CD14-positive monocyte (primary cell): ENCODE data around the gene SLX9. TPM values are rescaled to one million over a fixed set of nuclear protein-coding genes. Genes with fewer than 3 reads are reported as not detected.

Source experiments
- DNase-seq, 3 donors: peaks; one replicate each; pipeline ENCODE4 v3.0.0-alpha.2; 2011 to 2022
- H2AFZ ChIP-seq: 2 replicates; pipeline ENCODE4 v1.6.0; 2012; ENCODE audit warnings: mild to moderate bottlenecking, low read depth, low read length, inconsistent platforms; ENCODE audit not compliant: insufficient read depth, poor library complexity, severe bottlenecking
- H3K27ac ChIP-seq, 2 donors: 1 replicate in 1 of 2; 2 replicates in 1 of 2; pipeline ENCODE4 v1.5.1; 2012 to 2013; ENCODE audit warnings: low read length in 2 of 2, control low read depth in 1 of 2, inconsistent platforms in 1 of 2, low read depth in 1 of 2, mild to moderate bottlenecking in 1 of 2
- H3K27me3 ChIP-seq, 2 donors: one replicate each; pipeline versions ENCODE4 v1.6.0 to v1.6.1; 2011 to 2013; ENCODE audit warnings: low read length in 2 of 2; ENCODE audit not compliant: control insufficient read depth in 2 of 2, insufficient read depth in 2 of 2
- H3K36me3 ChIP-seq, 2 donors: replicated peaks in 1 of 2; 1 replicate in 1 of 2; 2 replicates in 1 of 2; pipeline versions ENCODE4 v1.5.1 to v1.6.1; 2012 to 2013; ENCODE audit warnings: low read length in 2 of 2, control low read depth in 1 of 2, inconsistent platforms in 1 of 2, mild to moderate bottlenecking in 1 of 2; ENCODE audit not compliant: insufficient read depth in 2 of 2, control insufficient read depth in 1 of 2
- H3K4me1 ChIP-seq, 2 donors: 1 replicate in 1 of 2; 2 replicates in 1 of 2; pipeline versions ENCODE4 v1.5.1 to v1.6.1; 2012 to 2013; ENCODE audit warnings: low read length in 2 of 2, control low read depth in 1 of 2, inconsistent platforms in 1 of 2, mild to moderate bottlenecking in 1 of 2, moderate library complexity in 1 of 2; ENCODE audit not compliant: insufficient read depth in 2 of 2, control insufficient read depth in 1 of 2
- H3K4me2 ChIP-seq: replicated peaks from 2 replicates; pipeline ENCODE3; 2012; ENCODE audit warnings: low read length, moderate library complexity, mild to moderate bottlenecking; ENCODE audit not compliant: poor library complexity, severe bottlenecking; ENCODE audit errors: extremely low read depth
- H3K4me3 ChIP-seq, 3 experiments: fragments of 200-600 bp in 1 of 3; sonication (generic) in 1 of 3; replicated peaks in 1 of 3; 1 replicate in 2 of 3; 2 replicates in 1 of 3; pipeline ENCODE4 v1.5.1; 2011 to 2013; ENCODE audit warnings: low read length in 3 of 3, mild to moderate bottlenecking in 3 of 3, control low read depth in 2 of 3, low read depth in 2 of 3, inconsistent platforms in 1 of 3, moderate library complexity in 1 of 3
- H3K79me2 ChIP-seq: 2 replicates; pipeline ENCODE4 v1.6.0; 2012; ENCODE audit warnings: mild to moderate bottlenecking, control low read depth, inconsistent platforms, low read length, moderate library complexity; ENCODE audit not compliant: insufficient read depth
- H3K9ac ChIP-seq: 2 replicates; pipeline ENCODE4 v1.6.0; 2017; ENCODE audit warnings: low read length, mild to moderate bottlenecking; ENCODE audit not compliant: insufficient read depth, poor library complexity, severe bottlenecking
- H3K9me3 ChIP-seq, 2 donors: replicated peaks in 1 of 2; 1 replicate in 1 of 2; 2 replicates in 1 of 2; pipeline versions ENCODE4 v1.5.1 to v1.6.1; 2012 to 2013; ENCODE audit warnings: low read length in 2 of 2, control low read depth in 1 of 2; ENCODE audit not compliant: control insufficient read depth in 1 of 2, insufficient read depth in 1 of 2
- H4K20me1 ChIP-seq: 2 replicates; pipeline ENCODE4 v1.6.0; 2012; ENCODE audit warnings: mild to moderate bottlenecking, low read length, control low read depth, moderate library complexity; ENCODE audit not compliant: insufficient read depth
- H3K27ac Mint-ChIP-seq, 7 donors: one replicate each; pipeline ENCODE4 v1.8.0; 2020; ENCODE audit warnings: mild to moderate bottlenecking in 7 of 7, mixed read lengths in 7 of 7, moderate library complexity in 6 of 7, inconsistent platforms in 2 of 7
- H3K27me3 Mint-ChIP-seq, 3 donors: one replicate each; pipeline ENCODE4 v1.8.0; 2021 to 2022; ENCODE audit warnings: low read depth in 3 of 3, mild to moderate bottlenecking in 3 of 3, mixed read lengths in 3 of 3, moderate library complexity in 3 of 3, inconsistent platforms in 1 of 3
- H3K36me3 Mint-ChIP-seq, 2 donors: one replicate each; pipeline ENCODE4 v1.8.0; 2020; ENCODE audit warnings: mixed read lengths in 2 of 2, inconsistent platforms in 1 of 2, mild to moderate bottlenecking in 1 of 2
- H3K4me1 Mint-ChIP-seq: one replicate; pipeline ENCODE4 v1.8.0; 2020; ENCODE audit warnings: mild to moderate bottlenecking, mixed read lengths
- H3K4me3 Mint-ChIP-seq, 2 donors: one replicate each; pipeline ENCODE4 v1.8.0; 2020; ENCODE audit warnings: mild to moderate bottlenecking in 2 of 2, mixed read lengths in 2 of 2, moderate library complexity in 1 of 2
- H3K9me3 Mint-ChIP-seq, 7 donors: one replicate each; pipeline ENCODE4 v1.8.0; 2020 to 2022; ENCODE audit warnings: mixed read lengths in 7 of 7, mild to moderate bottlenecking in 6 of 7, moderate library complexity in 6 of 7, inconsistent platforms in 2 of 7
- WGBS: methylation state at CpG from one replicate; pipeline ENCODE4 v1.1.5; 2013; ENCODE audit warnings: missing lambda C conversion rate; ENCODE audit not compliant: insufficient coverage; 5-methylcytosine and 5-hydroxymethylcytosine counted together
- intact Hi-C, 2 donors: fragments of 100-400 bp; cut with micrococcal nuclease; formaldehyde crosslinking; loops; one replicate each; pipeline versions ENCODE4 v1.15.0 to v1.15.1; 2023
- polyA plus RNA-seq, 3 donors: library from polyadenylated mRNA; depleted of rRNA in 1 of 3; unstranded in 2 of 3; stranded (reverse) in 1 of 3; fragments of 300-500 nt in 2 of 3; fragments of >200 nt in 1 of 3; fragmentation: Illumina TruSeq in 2 of 3; gene quantifications; 1 replicate in 2 of 3; 2 replicates in 1 of 3; pipeline ENCODE4 v1.2.3, GENCODE V29; 2012 to 2021
- TF ChIP-seq, protein P1 (sequence below): fragments of 200-600 bp; IDR thresholded peaks from one replicate; pipeline ENCODE4 v1.8.0; 2022; ENCODE audit warnings: antibody characterized with exemption, mild to moderate bottlenecking

Gene SLX9
- polyA plus RNA-seq, 3 donors: 7.5 to 9.0 (median 9.0) TPM

DNA sequence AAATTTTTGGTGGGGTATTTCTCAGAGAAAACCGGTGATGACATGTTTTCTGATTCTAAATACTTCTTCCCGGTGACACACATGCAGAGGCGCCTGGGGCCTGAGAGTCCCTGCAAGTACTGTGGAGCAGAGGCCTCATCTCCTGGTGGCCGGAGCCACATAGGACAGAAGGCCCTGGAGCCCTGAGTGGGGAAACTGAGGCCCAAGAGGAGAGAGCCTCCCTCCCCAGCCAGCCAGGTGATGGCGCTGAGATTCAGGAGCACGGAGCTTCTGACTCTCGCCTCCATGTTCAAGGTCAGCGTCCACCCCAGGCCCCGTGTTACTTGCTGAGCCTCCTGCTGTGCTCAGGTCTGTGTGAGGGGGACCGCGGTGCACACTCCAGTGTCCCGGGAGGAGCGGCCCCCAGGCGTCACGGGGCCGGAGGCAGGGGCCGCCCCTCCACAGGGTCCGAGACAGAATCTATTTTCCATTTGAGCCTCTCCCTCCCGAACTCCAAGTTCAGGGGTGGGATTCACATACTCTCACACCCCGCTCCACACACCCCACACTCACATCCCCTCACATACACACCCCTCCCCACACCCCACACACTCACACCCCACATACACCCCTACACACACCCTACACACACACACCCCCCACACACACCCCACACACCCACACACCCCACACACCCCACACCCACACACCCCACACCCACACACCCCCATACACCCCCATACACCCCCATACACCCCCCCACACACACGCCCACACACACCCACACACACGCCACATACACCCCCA is 43.8 kb downstream of the SLX9 start:
- 91% methylated on average over 16 of the region's 22 CpGs for whole genome bisulfite sequencing
- no peak overlapping the region for H3K27ac ChIP-seq
- H3K27me3 ChIP-seq: no peaks in the 10 kb centered on the region
- Mint-ChIP-seq H3K36me3 (peaks cover 0 to 6% of the 10 kb centered on the region in 2 donors), H3K27me3 (peaks cover 1 to 7% (median 3%) of the 10 kb centered on the region in 3 donors), H3K4me3 (no peak overlapping the region), H3K9me3 (peaks cover 0 to 1% (median 0%) of the 10 kb centered on the region in 7 donors), H3K27ac (peak overlapping the region in 1 of 7 donors; percentile 21), H3K4me1 (no peaks in the 10 kb centered on the region)
- no peaks in the 10 kb centered on the region for H3K79me2 ChIP-seq
- no peaks in the 10 kb centered on the region for H3K36me3 ChIP-seq
- no peak overlapping the region for H3K4me3 ChIP-seq
- intact Hi-C loops: no loop called here
- no peaks in the 10 kb centered on the region for H3K9me3 ChIP-seq
- no peak overlapping the region for H3K9ac ChIP-seq
- H3K4me1 ChIP-seq: no peaks in the 10 kb centered on the region
- DNase-seq: peak in 1 of 3 donors; percentile 2
- H3K4me2 ChIP-seq: no peak overlapping the region
- TF ChIP-seq, protein P1, sequence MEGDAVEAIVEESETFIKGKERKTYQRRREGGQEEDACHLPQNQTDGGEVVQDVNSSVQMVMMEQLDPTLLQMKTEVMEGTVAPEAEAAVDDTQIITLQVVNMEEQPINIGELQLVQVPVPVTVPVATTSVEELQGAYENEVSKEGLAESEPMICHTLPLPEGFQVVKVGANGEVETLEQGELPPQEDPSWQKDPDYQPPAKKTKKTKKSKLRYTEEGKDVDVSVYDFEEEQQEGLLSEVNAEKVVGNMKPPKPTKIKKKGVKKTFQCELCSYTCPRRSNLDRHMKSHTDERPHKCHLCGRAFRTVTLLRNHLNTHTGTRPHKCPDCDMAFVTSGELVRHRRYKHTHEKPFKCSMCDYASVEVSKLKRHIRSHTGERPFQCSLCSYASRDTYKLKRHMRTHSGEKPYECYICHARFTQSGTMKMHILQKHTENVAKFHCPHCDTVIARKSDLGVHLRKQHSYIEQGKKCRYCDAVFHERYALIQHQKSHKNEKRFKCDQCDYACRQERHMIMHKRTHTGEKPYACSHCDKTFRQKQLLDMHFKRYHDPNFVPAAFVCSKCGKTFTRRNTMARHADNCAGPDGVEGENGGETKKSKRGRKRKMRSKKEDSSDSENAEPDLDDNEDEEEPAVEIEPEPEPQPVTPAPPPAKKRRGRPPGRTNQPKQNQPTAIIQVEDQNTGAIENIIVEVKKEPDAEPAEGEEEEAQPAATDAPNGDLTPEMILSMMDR: no peak
- H4K20me1 ChIP-seq: no peaks in the 10 kb centered on the region
- no peak overlapping the region for H2AFZ ChIP-seq

- H3K4me3 Mint-ChIP-seq: no peak overlapping the region
- Histone ChIP-seq H3K9me3 (no peaks in the 10 kb centered on the region), H3K4me2 (no peak overlapping the region), H2AFZ (no peak overlapping the region), H3K9ac (no peak overlapping the region), H3K27ac (no peak overlapping the region), H3K36me3 (no peaks in the 10 kb centered on the region), H3K27me3 (no peaks in the 10 kb centered on the region), H3K79me2 (no peaks in the 10 kb centered on the region), H3K4me1 (no peaks in the 10 kb centered on the region), H3K4me3 (no peak overlapping the region), H4K20me1 (no peaks in the 10 kb centered on the region)
- 74% methylated on average over 9 of the region's 20 CpGs for WGBS
- no peak overlapping the region for H3K27ac Mint-ChIP-seq
- intact Hi-C loops: no loop called here
- H3K27me3 Mint-ChIP-seq: peaks cover 2 to 5% (median 3%) of the 10 kb centered on the region in 3 donors
- H3K36me3 Mint-ChIP-seq: peaks cover 0 to under 1% of the 10 kb centered on the region in 2 donors
- H3K4me1 Mint-ChIP-seq: no peaks in the 10 kb centered on the region
- H3K9me3 Mint-ChIP-seq: no peaks in the 10 kb centered on the region
- no peak for DNase-seq
- TF ChIP-seq, protein P1: no peak
Observed at GRCh38 chr21:44984428-44984791, 44.6 kb downstream of the SLX9 start.
